Esophagus squamous epithelium (tissue), 5 donors: ENCODE measurements around the gene RPTOR. TPM values are rescaled to one million over a fixed set of nuclear protein-coding genes. Genes with fewer than 3 reads are reported as not detected.

ENCODE experiments used
- DNase-seq: peaks from one replicate; lab custom pipeline; 2025; lab: John Stamatoyannopoulos, UW
- H3K27ac ChIP-seq, 4 donors: fragments of 200-600 bp; sonication (generic); one replicate each; pipeline ENCODE4 v1.5.1; 2016 to 2019; ENCODE audit warnings: mild to moderate bottlenecking in 1 of 4
- H3K27me3 ChIP-seq, 4 donors: fragments of 200-600 bp; sonication (generic); 1 replicate in 3 of 4; 2 replicates in 1 of 4; pipeline versions ENCODE4 v1.5.1 to v1.6.0; 2017 to 2021; ENCODE audit warnings: antibody characterized with exemption in 1 of 4
- H3K36me3 ChIP-seq, 3 donors: fragments of 200-600 bp; sonication (generic); one replicate each; pipeline ENCODE4 v1.5.1; 2016 to 2019
- H3K4me1 ChIP-seq, 3 donors: fragments of 200-600 bp; sonication (generic); one replicate each; pipeline ENCODE4 v1.5.1; 2017 to 2019
- H3K4me3 ChIP-seq, 4 donors: fragments of 200-600 bp; sonication (generic); 1 replicate in 3 of 4; 2 replicates in 1 of 4; pipeline ENCODE4 v1.5.1; 2016 to 2019; ENCODE audit warnings: mild to moderate bottlenecking in 2 of 4, moderate library complexity in 1 of 4
- H3K9me3 ChIP-seq, 3 donors: fragments of 200-600 bp; sonication (generic); one replicate each; pipeline ENCODE4 v1.5.1; 2016 to 2019
- POLR2A ChIP-seq, 4 donors: fragments of 450-650 bp; IDR thresholded peaks; one replicate each; pipeline ENCODE4 v1.6.1; 2017; ENCODE audit warnings: antibody characterized with exemption in 4 of 4, mild to moderate bottlenecking in 4 of 4, moderate library complexity in 3 of 4
- WGBS, 2 donors: methylation state at CpG; one replicate each; pipeline ENCODE4 v1.1.5; 2018; 5-methylcytosine and 5-hydroxymethylcytosine counted together
- intact Hi-C: fragments of 100-400 bp; cut with DNase I; formaldehyde crosslinking; loops from one replicate; pipeline ENCODE4 v1.15.0; 2022
- total RNA-seq, 4 donors: library from RNA; depleted of rRNA; stranded (reverse); fragments of >200 nt; gene quantifications; one replicate each; pipeline ENCODE4 v1.1.0, GENCODE V29; 2016
- TF ChIP-seq, protein P1 (sequence below), 6 experiments: fragments of 450-650 bp in 4 of 6; fragments of 200-600 bp in 2 of 6; sonication (generic) in 2 of 6; IDR thresholded peaks; one replicate each; pipeline ENCODE4 v1.5.1; 2016 to 2019; ENCODE audit warnings: antibody characterized with exemption in 6 of 6, mild to moderate bottlenecking in 4 of 6, moderate library complexity in 4 of 6
- donor health status: DM: yes; HTN: yes; CAD: no.

RPTOR gene
- total RNA-seq, 4 donors from 2014 or later = 11.7 to 27.8 (median 22.8) TPM

- intact Hi-C loops = no loop called here
- no peak overlapping the region for H3K4me3 ChIP-seq
These were observed 424.5 kb downstream of the RPTOR start for GRCh38 chr17:80969030-80969673.

GRCh38 chr17:80969674-80970043 lies 425.0 kb downstream of the RPTOR start:
- TF ChIP-seq POLR2A (IDR thresholded peaks at IDR 0.05) = no peak
- TF ChIP-seq, protein P1, sequence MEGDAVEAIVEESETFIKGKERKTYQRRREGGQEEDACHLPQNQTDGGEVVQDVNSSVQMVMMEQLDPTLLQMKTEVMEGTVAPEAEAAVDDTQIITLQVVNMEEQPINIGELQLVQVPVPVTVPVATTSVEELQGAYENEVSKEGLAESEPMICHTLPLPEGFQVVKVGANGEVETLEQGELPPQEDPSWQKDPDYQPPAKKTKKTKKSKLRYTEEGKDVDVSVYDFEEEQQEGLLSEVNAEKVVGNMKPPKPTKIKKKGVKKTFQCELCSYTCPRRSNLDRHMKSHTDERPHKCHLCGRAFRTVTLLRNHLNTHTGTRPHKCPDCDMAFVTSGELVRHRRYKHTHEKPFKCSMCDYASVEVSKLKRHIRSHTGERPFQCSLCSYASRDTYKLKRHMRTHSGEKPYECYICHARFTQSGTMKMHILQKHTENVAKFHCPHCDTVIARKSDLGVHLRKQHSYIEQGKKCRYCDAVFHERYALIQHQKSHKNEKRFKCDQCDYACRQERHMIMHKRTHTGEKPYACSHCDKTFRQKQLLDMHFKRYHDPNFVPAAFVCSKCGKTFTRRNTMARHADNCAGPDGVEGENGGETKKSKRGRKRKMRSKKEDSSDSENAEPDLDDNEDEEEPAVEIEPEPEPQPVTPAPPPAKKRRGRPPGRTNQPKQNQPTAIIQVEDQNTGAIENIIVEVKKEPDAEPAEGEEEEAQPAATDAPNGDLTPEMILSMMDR (IDR thresholded peaks at IDR 0.05) = no peak
- WGBS, 2 donors = 64% methylated on average over 5 of the region's 10 CpGs; no CpG with 5 or more reads in 1 of the 2 donors
- H3K4me3 ChIP-seq = no peak overlapping the region
- no peaks in the 10 kb centered on the region for H3K9me3 ChIP-seq
- peaks cover 0 to 17% (median 3%) of the 10 kb centered on the region in 3 donors for H3K36me3 ChIP-seq
- H3K27ac ChIP-seq = peak overlapping the region in 2 of 4 donors; percentile 70 to 74
- H3K27me3 ChIP-seq = peaks cover 0 to 48% (median 3%) of the 10 kb centered on the region in 4 donors
- DNase-seq = no peak
- peaks cover 4 to 40% (median 26%) of the 10 kb centered on the region in 3 donors for H3K4me1 ChIP-seq
- intact Hi-C loops = loop anchor here (5.0 kb wide), 1 partner anchor 537 kb away; no protein-coding TSS in a partner anchor

More at GRCh38 chr17:80969030-80969673, 424.5 kb downstream of the RPTOR start:
- no peak for TF ChIP-seq POLR2A (IDR thresholded peaks at IDR 0.05)
- TF ChIP-seq, protein P1 (IDR thresholded peaks at IDR 0.05) = no peak
- H3K4me1 ChIP-seq = peaks cover 4 to 40% (median 26%) of the 10 kb centered on the region in 3 donors
- 55% methylated on average over 3 of the region's 20 CpGs; no CpG with 5 or more reads in 1 of the 2 donors for WGBS, 2 donors
- no peak for DNase-seq
- peak overlapping the region in 3 of 4 donors; percentile 20 to 74 (median 70) for H3K27ac ChIP-seq
- no peaks in the 10 kb centered on the region for H3K9me3 ChIP-seq
- H3K36me3 ChIP-seq = peaks cover 0 to 22% (median 4%) of the 10 kb centered on the region in 3 donors
- H3K27me3 ChIP-seq = peaks cover 0 to 48% (median 3%) of the 10 kb centered on the region in 4 donors

- peaks cover 0 to 48% (median 3%) of the 10 kb centered on the region in 4 donors for H3K27me3 ChIP-seq
- DNase-seq = no peak
- H3K9me3 ChIP-seq = no peaks in the 10 kb centered on the region
- H3K4me3 ChIP-seq = no peak overlapping the region
- peaks cover 0 to 12% (median 0%) of the 10 kb centered on the region in 3 donors for H3K36me3 ChIP-seq
- H3K4me1 ChIP-seq = peaks cover 4 to 40% (median 26%) of the 10 kb centered on the region in 3 donors
- TF ChIP-seq, protein P1 (IDR thresholded peaks at IDR 0.05) = peak in 5 of 6 experiments; percentile 27 to 55 (median 34)
- no peak for TF ChIP-seq POLR2A (IDR thresholded peaks at IDR 0.05)
- intact Hi-C loops = loop anchor here (5.0 kb wide), 1 partner anchor 538 kb away; no protein-coding TSS in a partner anchor
- peak overlapping the region in 2 of 4 donors; percentile 70 to 74 for H3K27ac ChIP-seq
- WGBS, 2 donors = 30 to 52% methylated on average over 9 to 16 of the region's 20 CpGs
These were observed 425.6 kb downstream of the RPTOR start for GRCh38 chr17:80970044-80970761.

DNA sequence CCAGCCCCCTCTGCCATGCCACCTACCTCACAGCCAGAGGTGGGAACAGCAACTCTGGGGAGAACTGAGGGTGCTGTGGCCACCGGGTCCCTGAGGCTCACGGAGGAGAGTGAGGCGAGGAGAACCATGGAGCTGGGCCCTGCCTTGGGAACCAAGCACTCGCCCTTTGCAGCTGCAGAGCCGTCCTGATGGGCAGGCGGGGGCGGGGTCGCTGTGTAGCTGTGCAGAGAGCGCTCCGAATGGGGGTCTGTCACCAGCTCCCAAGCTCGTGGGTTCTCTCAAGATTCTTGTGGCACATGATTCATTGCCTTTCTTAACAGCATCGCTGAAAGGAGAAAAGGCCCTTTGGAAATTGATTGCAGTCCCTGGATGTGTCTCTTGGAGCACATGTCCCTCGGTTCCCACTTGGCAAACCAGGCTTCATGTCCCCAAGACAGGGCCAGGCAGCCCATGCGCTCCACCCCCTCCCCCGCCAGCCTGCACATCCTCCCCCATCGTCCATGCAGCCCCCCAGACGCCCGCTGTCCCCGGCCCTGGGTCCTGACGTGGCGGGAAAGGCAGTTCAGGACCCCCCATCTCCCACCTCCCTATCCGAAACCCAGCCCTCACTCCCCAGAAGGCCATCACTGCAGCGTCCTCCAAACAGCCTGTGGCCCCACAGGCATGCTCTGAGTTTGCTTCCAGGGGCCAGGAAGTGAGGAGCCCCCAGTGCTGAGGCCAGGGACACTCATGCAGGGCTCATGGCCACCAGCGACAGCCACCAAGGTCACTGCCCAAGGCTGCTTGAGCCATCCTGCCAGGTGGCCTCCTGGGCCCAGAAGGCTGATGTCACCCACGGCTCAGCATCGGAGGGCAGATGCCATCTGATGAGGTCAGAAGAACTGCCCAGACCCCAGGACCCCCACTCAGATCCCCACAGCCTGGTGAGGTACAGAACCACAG lies 426.4 kb downstream of the RPTOR start:
- DNase-seq = no peak

More for the DNA sequence above, 426.4 kb downstream of the RPTOR start:
- WGBS, 2 donors = 40 to 57% methylated on average over 7 to 11 of the region's 26 CpGs
- no peaks in the 10 kb centered on the region for H3K9me3 ChIP-seq
- intact Hi-C loops = loop anchor here (5.0 kb wide), 1 partner anchor 539 kb away; no protein-coding TSS in a partner anchor
- peaks cover 0 to 4% (median 0%) of the 10 kb centered on the region in 3 donors for H3K36me3 ChIP-seq
- no peak overlapping the region for H3K4me3 ChIP-seq
- no peak overlapping the region for H3K27ac ChIP-seq
- TF ChIP-seq POLR2A (IDR thresholded peaks at IDR 0.05) = no peak
- TF ChIP-seq, protein P1 (IDR thresholded peaks at IDR 0.05) = no peak
- peaks cover 0 to 48% (median 3%) of the 10 kb centered on the region in 4 donors for H3K27me3 ChIP-seq
- H3K4me1 ChIP-seq = peaks cover 4 to 40% (median 26%) of the 10 kb centered on the region in 3 donors
